ENCODE results near the gene B4GALNT3. TPM values are rescaled to one million over a fixed set of nuclear protein-coding genes. Genes with fewer than 3 reads are reported as not detected.

B4GALNT3 gene
- total RNA-seq, 1 experiment from 2014 or later = 2.3 TPM

DNA sequence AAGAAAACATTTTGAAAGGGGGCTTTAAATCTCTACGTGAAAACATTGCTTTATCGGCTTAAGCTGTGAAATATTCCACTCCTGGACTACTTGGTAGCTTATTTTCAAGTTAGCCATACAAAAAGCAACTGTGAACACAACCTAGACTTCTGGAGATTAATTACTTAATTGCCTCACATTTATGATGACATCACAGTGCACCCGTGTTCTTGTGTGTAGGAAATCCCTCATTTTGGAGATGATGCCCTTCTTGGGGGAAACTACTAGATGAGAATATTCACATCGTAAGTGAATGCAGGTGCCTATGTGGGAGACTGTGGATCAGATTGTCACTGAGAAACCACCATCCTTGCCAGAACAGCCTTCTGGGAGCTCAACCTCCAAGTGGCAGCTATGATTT is 10.5 kb upstream of the B4GALNT3 start:
- CTCF ChIA-PET = no interaction called here
- in situ Hi-C loops (cut with HindIII; ENCODE audit: low pct_unique_long_range_greater_than_20kb, low sequenced_read_pairs) (no loop called here), intact Hi-C loops (cut with micrococcal nuclease; ENCODE audit: unreplicated experiment) (no loop called here)
- Histone ChIP-seq H3K27ac (ENCODE audit: low read length) (no peak overlapping the region), H3K4me3 (ENCODE audit: low read depth in 2 of 2, low read length in 2 of 2) (no peak overlapping the region), H3K4me1 (ENCODE audit: control insufficient read depth, insufficient read depth, low read length) (no peaks in the 10 kb centered on the region), H3K9me3 (ENCODE audit: control insufficient read depth, insufficient read depth, low read depth, low read length) (no peaks in the 10 kb centered on the region), H3K27me3 (ENCODE audit: control insufficient read depth, insufficient read depth, low read length) (no peaks in the 10 kb centered on the region; the same call in 1 of the 2 replicates), H3K36me3 (ENCODE audit: control insufficient read depth, insufficient read depth, low read length) (no peaks in the 10 kb centered on the region)
- no peak for TF ChIP-seq REST (IDR thresholded peaks at IDR 0.05; ENCODE audit: insufficient read depth in 1 of 2, low read depth in 2 of 2, low read length in 1 of 2)
- TF ChIP-seq CTCF (IDR thresholded peaks at IDR 0.05) = no peak
- no peak for TF ChIP-seq TCF7L2 (IDR thresholded peaks at IDR 0.05; ENCODE audit: low read depth, low read length)
- no peak for TF ChIP-seq POLR2AphosphoS5 (IDR thresholded peaks at IDR 0.05; ENCODE audit: low read depth, low read length)
- TF ChIP-seq SIN3A (IDR thresholded peaks at IDR 0.05; ENCODE audit: borderline replicate concordance, insufficient read depth, low read depth, low read length) = no peak
- DNase-seq (ENCODE audit: low read depth, low spot score) (no peak), ATAC-seq (no peak)
- POLR2A ChIA-PET = no interaction called here
- no TSS peak for BruUV-seq (replicated peaks)

GRCh38 chr12:450438-450837 is 9.3 kb upstream of the B4GALNT3 start:
- BruUV-seq (replicated peaks) = no TSS peak
- Histone ChIP-seq H3K4me3 (ENCODE audit: low read depth in 2 of 2, low read length in 2 of 2) (no peak overlapping the region), H3K9me3 (ENCODE audit: control insufficient read depth, insufficient read depth, low read depth, low read length) (no peaks in the 10 kb centered on the region), H3K27ac (ENCODE audit: low read length) (no peak overlapping the region), H3K4me1 (ENCODE audit: control insufficient read depth, insufficient read depth, low read length) (no peaks in the 10 kb centered on the region), H3K36me3 (ENCODE audit: control insufficient read depth, insufficient read depth, low read length) (no peaks in the 10 kb centered on the region), H3K27me3 (ENCODE audit: control insufficient read depth, insufficient read depth, low read length) (no peaks in the 10 kb centered on the region; the same call in 1 of the 2 replicates)
- DNase-seq (ENCODE audit: low read depth, low spot score) (no peak), ATAC-seq (no peak)
- ChIA-PET POLR2A (no interaction called here), CTCF (interaction anchor here (0.5 kb wide), 1 partner anchor 9 kb away, joined by 4 read pairs; no protein-coding TSS in a partner anchor)
- intact Hi-C loops (cut with micrococcal nuclease; ENCODE audit: unreplicated experiment) = loop anchor here (5.0 kb wide), 1 partner anchor 97 kb away; no protein-coding TSS in a partner anchor
- TF ChIP-seq SIN3A (IDR thresholded peaks at IDR 0.05; ENCODE audit: borderline replicate concordance, insufficient read depth, low read depth, low read length) (no peak), CTCF (IDR thresholded peaks at IDR 0.05) (no peak), POLR2AphosphoS5 (IDR thresholded peaks at IDR 0.05; ENCODE audit: low read depth, low read length) (no peak), TCF7L2 (IDR thresholded peaks at IDR 0.05; ENCODE audit: low read depth, low read length) (no peak), REST (IDR thresholded peaks at IDR 0.05; ENCODE audit: insufficient read depth in 1 of 2, low read depth in 2 of 2, low read length in 1 of 2) (no peak)
- in situ Hi-C loops (cut with HindIII; ENCODE audit: low pct_unique_long_range_greater_than_20kb, low sequenced_read_pairs) = no loop called here
